GM19455 (cell line): ENCODE results near the gene CYB5A.

Experiments used
- ATAC-seq: cut with Tn5 transposase; IDR thresholded peaks from one replicate; pipeline ENCODE4 v1.9.1; 2021; ENCODE audit not compliant: unreplicated experiment

The CYB5A gene

DNA sequence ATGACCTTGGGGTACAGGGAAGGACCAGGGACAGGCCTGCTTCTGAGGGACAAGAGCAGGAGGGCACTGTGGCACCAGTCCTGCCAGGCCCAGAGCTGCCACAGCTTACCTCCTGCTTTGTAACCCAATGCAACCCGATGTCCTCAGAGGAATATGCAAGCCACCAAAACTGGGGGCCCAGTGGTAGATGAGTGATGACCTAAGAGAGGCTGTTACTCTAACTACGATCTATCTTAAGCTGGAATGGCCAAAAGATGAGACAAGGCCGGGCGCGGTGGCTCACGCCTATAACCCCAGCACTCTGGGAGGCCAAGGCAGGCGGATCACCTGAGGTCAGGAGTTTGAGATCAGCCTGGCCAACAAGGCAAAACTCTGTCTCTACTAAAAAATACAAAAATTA lies 12.8 kb downstream of the CYB5A start:
- ATAC-seq = no peak

DNA sequence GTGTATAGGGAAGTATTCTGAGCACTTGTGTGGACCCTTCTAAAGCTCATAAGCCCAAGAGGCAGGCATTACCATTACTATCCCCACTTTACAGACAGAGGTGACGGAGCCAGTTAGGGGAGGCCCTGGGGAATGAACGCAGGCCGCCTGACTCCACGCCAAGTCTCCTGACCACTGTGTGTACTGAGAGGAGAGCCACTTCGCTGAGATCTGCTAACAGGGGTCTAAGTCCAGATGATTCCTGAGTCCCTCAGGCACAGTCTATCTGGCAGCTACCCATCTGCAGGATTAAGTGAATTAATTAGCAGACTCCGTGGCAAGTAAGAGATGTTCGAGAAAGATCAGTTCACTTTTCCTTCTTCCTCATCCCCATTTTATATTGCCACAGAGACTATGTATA lies 13.7 kb downstream of the CYB5A start:
- no peak for ATAC-seq

DNA sequence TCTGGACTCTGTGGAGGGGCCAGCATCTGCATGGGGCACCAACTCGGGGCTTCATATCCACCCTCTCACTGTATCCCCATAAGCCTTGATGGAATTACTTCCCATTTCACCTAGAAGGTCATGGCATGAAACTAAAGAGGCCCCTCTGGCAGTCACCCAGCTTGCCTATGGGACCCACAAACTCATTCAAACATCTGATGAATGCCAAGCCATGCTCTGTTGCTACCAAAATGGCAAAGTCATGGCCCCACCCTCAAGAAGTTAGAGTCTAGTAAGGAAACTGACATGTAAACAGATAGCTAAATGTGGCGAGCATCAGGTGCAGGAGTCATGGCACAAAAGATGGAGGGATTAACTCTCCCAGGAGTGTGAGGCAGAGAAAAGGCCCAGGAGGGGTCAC lies 14.5 kb downstream of the CYB5A start:
- no peak for ATAC-seq

DNA sequence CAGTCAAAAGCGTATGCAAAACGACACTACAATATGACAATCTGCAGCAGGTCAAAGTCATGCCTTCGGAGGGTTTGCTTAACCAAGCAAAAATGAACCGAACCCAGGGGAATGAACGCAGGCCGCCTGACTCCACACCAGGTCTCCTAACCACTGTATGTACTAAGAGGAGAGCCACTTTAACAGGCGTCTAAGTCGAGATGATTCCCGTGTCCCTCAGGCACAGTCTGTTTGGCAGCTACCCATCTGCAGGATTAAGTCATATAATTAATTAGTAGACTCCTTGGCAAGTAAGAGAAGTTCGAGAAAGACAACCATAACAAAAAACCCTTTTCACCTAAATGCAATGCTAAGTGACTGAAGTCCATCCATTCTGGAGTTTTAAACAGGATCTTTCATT lies 15.2 kb downstream of the CYB5A start:
- ATAC-seq = no peak

DNA sequence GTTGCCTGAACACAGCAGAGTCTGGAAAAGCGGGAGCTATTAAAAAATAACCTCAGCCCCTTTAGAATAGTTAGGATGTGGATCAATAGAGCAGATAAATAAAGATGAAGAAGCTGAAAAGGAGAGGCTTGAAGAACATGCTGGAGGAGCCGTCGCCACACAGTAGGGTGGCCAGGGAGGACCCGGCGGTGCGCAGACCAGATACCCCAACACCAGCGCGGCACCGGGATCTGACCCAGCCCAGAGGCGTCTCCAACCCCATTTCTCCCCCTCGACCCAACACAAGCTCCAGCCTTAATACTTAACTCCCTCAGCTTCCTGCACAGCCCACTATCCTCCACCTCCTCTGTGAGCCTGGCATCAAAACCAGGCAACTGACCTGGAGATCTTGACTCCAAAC lies 16.0 kb downstream of the CYB5A start:
- ATAC-seq = no peak

DNA sequence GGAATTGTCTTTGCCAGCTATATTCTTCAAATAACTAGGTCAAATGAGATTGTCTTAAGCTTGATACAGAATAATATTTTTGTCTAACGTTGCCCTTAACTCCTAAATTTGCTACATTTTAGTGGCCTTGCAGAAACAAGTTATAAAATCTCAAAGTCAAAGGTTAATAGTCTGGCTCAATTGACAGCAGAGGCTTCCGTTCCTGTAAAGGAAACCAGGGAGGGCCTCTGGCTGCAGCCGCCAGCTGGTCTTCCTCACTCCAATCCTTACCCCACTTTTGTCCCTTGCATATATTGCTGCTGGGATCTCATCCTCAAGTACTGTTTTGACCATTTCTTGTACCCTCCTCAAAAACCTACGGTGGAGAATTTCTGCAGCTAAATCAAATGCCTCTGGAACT lies 17.1 kb downstream of the CYB5A start:
- no peak for ATAC-seq

- no peak for ATAC-seq
Observed at GRCh38 chr18:74273394-74273793, 18.4 kb downstream of the CYB5A start.

- no peak for ATAC-seq
Observed at GRCh38 chr18:74271635-74272034, 20.1 kb downstream of the CYB5A start.

DNA sequence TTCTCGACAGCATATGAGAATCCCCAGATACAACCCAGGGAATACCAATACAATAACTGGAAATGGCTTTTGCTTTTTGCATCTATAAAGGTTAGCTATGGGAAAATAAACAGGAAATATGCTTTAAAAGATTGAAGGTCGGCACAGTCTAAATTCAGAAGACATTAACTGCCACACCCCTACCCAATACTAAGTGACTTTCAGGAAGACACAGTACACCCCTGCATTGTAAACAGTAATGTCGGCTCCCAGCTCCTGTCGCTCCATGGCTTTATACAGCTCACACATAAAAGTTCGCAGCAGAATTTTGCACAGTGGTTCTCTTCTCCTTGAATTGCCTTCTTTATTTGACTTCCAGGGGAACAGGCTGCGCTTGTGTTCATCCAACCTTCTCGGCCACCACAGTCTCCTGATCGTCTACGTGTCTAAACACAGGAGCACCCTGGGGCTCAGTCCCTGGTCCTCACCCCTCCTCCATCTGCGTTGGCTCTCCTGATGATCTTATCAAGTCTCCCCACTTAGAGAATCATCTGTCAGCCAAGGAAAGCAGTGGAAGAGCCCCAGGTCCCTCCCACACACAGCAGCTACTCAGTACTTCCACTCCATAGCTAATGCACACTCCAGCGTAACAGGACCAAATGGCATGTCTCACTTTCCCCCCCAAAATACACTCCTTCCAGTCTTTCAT lies 22.7 kb downstream of the CYB5A start:
- no peak for ATAC-seq

DNA sequence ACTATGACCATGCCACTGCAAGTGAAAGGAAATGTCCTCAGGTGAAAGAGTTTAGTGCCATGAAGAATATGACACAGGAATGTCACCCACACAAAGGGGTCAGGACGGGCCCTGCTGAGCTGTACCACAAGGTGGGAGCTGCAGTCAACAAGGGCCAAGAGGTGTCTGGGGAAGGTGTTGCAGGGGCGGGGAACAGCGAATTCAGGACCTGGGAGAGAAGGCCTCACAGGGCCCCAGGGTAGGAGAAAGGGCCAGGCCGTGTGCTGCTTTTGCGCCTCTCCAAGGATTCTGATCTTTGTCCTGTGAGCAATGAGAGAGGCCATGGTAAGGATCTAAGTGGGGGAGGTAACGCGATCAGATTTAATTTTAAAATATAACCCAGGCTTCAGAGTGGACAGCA lies 23.6 kb downstream of the CYB5A start:
- no peak for ATAC-seq

- ATAC-seq = no peak
Observed at GRCh38 chr18:74266161-74266560, 25.6 kb downstream of the CYB5A start.

GRCh38 chr18:74265546-74266098 lies 26.1 kb downstream of the CYB5A start:
- ATAC-seq = no peak

GRCh38 chr18:74264303-74265020 lies 27.3 kb downstream of the CYB5A start:
- ATAC-seq = peak; percentile 96

GRCh38 chr18:74261053-74261713 lies 30.6 kb downstream of the CYB5A start:
- no peak for ATAC-seq

- ATAC-seq = no peak
Observed at GRCh38 chr18:74259347-74259746, 32.4 kb downstream of the CYB5A start.

GRCh38 chr18:74257083-74257482 lies 34.7 kb downstream of the CYB5A start:
- no peak for ATAC-seq

DNA sequence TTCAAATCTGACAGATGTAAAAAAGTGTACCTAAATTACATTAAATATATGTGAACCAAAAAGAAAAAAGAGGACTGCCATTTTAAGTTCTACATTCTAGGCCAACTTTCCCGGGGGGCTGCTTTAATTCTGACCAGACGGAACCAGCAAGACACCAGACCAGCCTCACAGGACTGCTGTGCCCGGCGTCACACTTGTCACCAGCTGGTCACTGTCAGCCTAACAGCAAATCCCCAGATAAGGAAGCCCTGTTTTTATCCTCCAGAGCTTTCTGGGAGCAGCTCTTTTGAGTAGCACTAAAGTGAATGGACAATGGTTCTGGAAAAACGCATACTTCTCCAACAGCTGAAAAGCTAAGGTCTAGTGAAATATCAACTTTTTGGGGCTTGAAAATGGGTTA lies 35.6 kb downstream of the CYB5A start:
- no peak for ATAC-seq

GRCh38 chr18:74255131-74255616 lies 36.6 kb downstream of the CYB5A start:
- ATAC-seq = no peak

- ATAC-seq = no peak
Observed at GRCh38 chr18:74252039-74252395, 39.7 kb downstream of the CYB5A start.

DNA sequence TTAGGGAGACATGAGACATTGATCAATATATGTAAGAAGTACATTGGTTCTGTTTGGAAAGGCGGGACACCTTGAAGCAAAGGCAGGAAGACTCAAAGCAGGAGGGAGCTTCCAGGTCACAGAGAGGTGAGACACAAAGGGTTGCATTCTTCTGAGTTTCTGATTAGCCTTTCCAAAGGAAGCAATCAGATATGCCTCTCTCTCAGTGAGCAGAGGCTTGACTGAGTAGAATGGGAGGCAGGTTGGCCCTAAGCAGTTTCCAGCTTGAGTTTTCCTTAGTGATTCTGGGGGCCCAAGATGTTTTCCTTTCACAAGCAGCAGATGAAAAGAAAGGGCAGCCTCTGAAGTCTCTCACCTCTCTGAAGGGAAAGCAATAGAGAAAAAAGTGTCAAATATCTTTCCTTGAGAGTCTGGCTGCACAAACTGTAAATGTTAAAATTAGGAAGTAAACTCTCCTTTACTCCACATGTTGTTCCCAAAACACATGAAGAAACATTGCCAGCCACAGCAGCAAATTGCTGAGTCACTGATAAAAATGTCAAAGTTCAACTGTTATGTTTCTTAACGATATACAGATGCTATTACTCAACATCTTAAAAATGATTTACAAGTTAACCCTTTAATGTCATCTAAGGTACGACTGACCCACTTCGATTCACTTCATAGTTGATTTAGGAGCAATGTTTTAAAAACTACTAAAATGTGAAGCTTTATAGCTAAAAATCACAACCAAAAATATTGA lies 40.3 kb downstream of the CYB5A start:
- ATAC-seq = no peak

- no peak for ATAC-seq
Observed at GRCh38 chr18:74250131-74250530, 41.6 kb downstream of the CYB5A start.
